Panc1 (cell line): ENCODE measurements around the gene NAA16. TPM values are rescaled to one million over a fixed set of nuclear protein-coding genes. Genes with fewer than 3 reads are reported as not detected.

Source experiments
- ATAC-seq: fragments of 200-7000 bp; cut with Tn5 transposase; 2 replicates; pipeline ENCODE4 v1.9.1; 2020; ENCODE audit warnings: mild to moderate bottlenecking, moderate library complexity
- BruUV-seq: library from RNA; stranded (reverse); fragments of 400-500 nt; replicated peaks from 2 replicates; lab custom pipeline; 2021; lab: Mats Ljungman, UMichigan
- CTCF ChIA-PET: fragments of 300-600 bp; sonication (Branson Sonifier 250); formaldehyde crosslinking; loops from one replicate; lab custom pipeline; 2022; ENCODE audit warnings: antibody characterized with exemption; lab: Charles Lee
- POLR2A ChIA-PET: fragments of 300-600 bp; sonication (Branson Sonifier 250); formaldehyde crosslinking; loops from one replicate; lab custom pipeline; 2022; ENCODE audit warnings: antibody characterized with exemption; lab: Charles Lee
- DNase-seq: peaks from one replicate; pipeline ENCODE4 v3.0.0-alpha.2; 2010; ENCODE audit warnings: low read depth, low spot score
- H3K27ac ChIP-seq: 2 replicates; pipeline ENCODE4 v1.5.1; 2011; ENCODE audit warnings: mild to moderate bottlenecking, low read length, inconsistent platforms
- H3K27me3 ChIP-seq: fragments of 200-500 bp; sonication (Bioruptor generic); 2 replicates; pipeline ENCODE4 v1.6.0; 2014; ENCODE audit warnings: low read length, inconsistent platforms; ENCODE audit not compliant: control insufficient read depth, insufficient read depth
- H3K36me3 ChIP-seq: fragments of 200-500 bp; sonication (Bioruptor generic); 2 replicates; pipeline ENCODE4 v1.5.1; 2014; ENCODE audit warnings: inconsistent platforms, mild to moderate bottlenecking, low read length, moderate library complexity; ENCODE audit not compliant: control insufficient read depth, insufficient read depth
- H3K4me1 ChIP-seq: 2 replicates; pipeline ENCODE4 v1.5.1; 2011; ENCODE audit warnings: inconsistent platforms, mild to moderate bottlenecking, low read length, moderate library complexity; ENCODE audit not compliant: control insufficient read depth, insufficient read depth
- H3K4me3 ChIP-seq, 2 experiments: 2 replicates each; pipeline ENCODE4 v1.5.1; 2011 to 2012; ENCODE audit warnings: low read depth in 2 of 2, low read length in 2 of 2, mild to moderate bottlenecking in 2 of 2, inconsistent platforms in 1 of 2, moderate library complexity in 1 of 2
- H3K9me3 ChIP-seq: fragments of 200-500 bp; sonication (Bioruptor generic); 2 replicates; pipeline ENCODE4 v1.5.1; 2014; ENCODE audit warnings: low read depth, mild to moderate bottlenecking, inconsistent platforms, low read length, moderate library complexity; ENCODE audit not compliant: control insufficient read depth, insufficient read depth
- POLR2AphosphoS5 ChIP-seq: IDR thresholded peaks from 2 replicates; pipeline ENCODE4 v1.6.1; 2012; ENCODE audit warnings: mild to moderate bottlenecking, low read depth, low read length, moderate library complexity
- SIN3A ChIP-seq: IDR thresholded peaks from 2 replicates; pipeline ENCODE4 v1.6.1; 2012; ENCODE audit warnings: low read depth, mild to moderate bottlenecking, low read length, moderate library complexity, borderline replicate concordance; ENCODE audit not compliant: insufficient read depth
- TCF7L2 ChIP-seq: IDR thresholded peaks from 2 replicates; pipeline ENCODE4 v1.6.1; 2011; ENCODE audit warnings: mild to moderate bottlenecking, low read depth, low read length, inconsistent platforms
- in situ Hi-C: cut with HindIII; loops from 2 replicates; pipeline ENCODE4 v1.10.0; 2016; ENCODE audit warnings: low sequenced_read_pairs, low pct_unique_long_range_greater_than_20kb
- intact Hi-C: fragments of 100-400 bp; cut with micrococcal nuclease; formaldehyde crosslinking; loops from one replicate; pipeline ENCODE4 v1.10.0; 2022; ENCODE audit not compliant: unreplicated experiment
- total RNA-seq: library from RNA; stranded (reverse); gene quantifications from one replicate; pipeline ENCODE4 v1.2.1, GENCODE V29; 2021; ENCODE audit not compliant: unreplicated experiment
- TF ChIP-seq, protein P1 (sequence below), 2 experiments: IDR thresholded peaks; 2 replicates each; pipeline ENCODE4 v1.6.1; 2011 to 2012; ENCODE audit warnings: low read depth in 2 of 2, control low read depth in 1 of 2, low read length in 1 of 2, mild to moderate bottlenecking in 1 of 2, moderate library complexity in 1 of 2; ENCODE audit not compliant: insufficient read depth in 1 of 2
- TF ChIP-seq, protein P2 (sequence below): fragments of 450-650 bp; IDR thresholded peaks from 2 replicates; pipeline ENCODE4 v1.5.1; 2017; ENCODE audit warnings: mild to moderate bottlenecking

NAA16 gene
- total RNA-seq, 1 experiment from 2014 or later: 24.2 TPM

DNA sequence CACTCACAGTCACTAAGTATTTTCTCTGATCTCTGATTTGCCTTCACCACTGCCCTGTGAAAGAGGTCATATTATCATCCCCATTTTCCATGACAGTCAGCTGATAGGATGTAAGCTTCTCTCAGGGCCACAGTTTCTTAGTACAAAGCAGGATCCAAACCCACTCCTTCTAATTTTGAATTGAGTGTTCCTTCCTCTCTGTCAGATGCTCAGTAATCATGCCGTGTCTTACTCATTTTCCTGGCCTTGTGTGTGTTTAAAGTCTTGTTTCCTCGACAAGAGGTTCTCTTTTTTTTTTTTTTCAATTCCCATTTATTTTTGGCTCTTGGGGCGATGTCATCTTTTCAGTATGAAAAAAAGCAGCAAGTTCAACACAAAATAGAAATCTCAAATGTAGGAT lies 72.3 kb downstream of the NAA16 start:
- TF ChIP-seq POLR2AphosphoS5: no peak
- no peak for TF ChIP-seq TCF7L2
- TF ChIP-seq, protein P1, sequence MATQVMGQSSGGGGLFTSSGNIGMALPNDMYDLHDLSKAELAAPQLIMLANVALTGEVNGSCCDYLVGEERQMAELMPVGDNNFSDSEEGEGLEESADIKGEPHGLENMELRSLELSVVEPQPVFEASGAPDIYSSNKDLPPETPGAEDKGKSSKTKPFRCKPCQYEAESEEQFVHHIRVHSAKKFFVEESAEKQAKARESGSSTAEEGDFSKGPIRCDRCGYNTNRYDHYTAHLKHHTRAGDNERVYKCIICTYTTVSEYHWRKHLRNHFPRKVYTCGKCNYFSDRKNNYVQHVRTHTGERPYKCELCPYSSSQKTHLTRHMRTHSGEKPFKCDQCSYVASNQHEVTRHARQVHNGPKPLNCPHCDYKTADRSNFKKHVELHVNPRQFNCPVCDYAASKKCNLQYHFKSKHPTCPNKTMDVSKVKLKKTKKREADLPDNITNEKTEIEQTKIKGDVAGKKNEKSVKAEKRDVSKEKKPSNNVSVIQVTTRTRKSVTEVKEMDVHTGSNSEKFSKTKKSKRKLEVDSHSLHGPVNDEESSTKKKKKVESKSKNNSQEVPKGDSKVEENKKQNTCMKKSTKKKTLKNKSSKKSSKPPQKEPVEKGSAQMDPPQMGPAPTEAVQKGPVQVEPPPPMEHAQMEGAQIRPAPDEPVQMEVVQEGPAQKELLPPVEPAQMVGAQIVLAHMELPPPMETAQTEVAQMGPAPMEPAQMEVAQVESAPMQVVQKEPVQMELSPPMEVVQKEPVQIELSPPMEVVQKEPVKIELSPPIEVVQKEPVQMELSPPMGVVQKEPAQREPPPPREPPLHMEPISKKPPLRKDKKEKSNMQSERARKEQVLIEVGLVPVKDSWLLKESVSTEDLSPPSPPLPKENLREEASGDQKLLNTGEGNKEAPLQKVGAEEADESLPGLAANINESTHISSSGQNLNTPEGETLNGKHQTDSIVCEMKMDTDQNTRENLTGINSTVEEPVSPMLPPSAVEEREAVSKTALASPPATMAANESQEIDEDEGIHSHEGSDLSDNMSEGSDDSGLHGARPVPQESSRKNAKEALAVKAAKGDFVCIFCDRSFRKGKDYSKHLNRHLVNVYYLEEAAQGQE (IDR thresholded peaks at IDR 0.05; ENCODE audit: insufficient read depth in 1 of 2, low read depth in 2 of 2, low read length in 1 of 2): no peak
- no peak for TF ChIP-seq SIN3A
- TF ChIP-seq, protein P2, sequence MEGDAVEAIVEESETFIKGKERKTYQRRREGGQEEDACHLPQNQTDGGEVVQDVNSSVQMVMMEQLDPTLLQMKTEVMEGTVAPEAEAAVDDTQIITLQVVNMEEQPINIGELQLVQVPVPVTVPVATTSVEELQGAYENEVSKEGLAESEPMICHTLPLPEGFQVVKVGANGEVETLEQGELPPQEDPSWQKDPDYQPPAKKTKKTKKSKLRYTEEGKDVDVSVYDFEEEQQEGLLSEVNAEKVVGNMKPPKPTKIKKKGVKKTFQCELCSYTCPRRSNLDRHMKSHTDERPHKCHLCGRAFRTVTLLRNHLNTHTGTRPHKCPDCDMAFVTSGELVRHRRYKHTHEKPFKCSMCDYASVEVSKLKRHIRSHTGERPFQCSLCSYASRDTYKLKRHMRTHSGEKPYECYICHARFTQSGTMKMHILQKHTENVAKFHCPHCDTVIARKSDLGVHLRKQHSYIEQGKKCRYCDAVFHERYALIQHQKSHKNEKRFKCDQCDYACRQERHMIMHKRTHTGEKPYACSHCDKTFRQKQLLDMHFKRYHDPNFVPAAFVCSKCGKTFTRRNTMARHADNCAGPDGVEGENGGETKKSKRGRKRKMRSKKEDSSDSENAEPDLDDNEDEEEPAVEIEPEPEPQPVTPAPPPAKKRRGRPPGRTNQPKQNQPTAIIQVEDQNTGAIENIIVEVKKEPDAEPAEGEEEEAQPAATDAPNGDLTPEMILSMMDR: no peak
- in situ Hi-C loops (no loop called here), intact Hi-C loops (loop anchor here (10.0 kb wide), 1 partner anchor 271 kb away; no protein-coding TSS in a partner anchor)
- Histone ChIP-seq H3K9me3 (no peaks in the 10 kb centered on the region), H3K4me1 (no peaks in the 10 kb centered on the region), H3K27ac (no peak overlapping the region), H3K36me3 (no peaks in the 10 kb centered on the region), H3K27me3 (no peaks in the 10 kb centered on the region), H3K4me3 (no peak overlapping the region)
- ChIA-PET CTCF (no interaction called here), POLR2A (no interaction called here)
- BruUV-seq: no TSS peak
- ATAC-seq (no peak), DNase-seq (no peak)

DNA sequence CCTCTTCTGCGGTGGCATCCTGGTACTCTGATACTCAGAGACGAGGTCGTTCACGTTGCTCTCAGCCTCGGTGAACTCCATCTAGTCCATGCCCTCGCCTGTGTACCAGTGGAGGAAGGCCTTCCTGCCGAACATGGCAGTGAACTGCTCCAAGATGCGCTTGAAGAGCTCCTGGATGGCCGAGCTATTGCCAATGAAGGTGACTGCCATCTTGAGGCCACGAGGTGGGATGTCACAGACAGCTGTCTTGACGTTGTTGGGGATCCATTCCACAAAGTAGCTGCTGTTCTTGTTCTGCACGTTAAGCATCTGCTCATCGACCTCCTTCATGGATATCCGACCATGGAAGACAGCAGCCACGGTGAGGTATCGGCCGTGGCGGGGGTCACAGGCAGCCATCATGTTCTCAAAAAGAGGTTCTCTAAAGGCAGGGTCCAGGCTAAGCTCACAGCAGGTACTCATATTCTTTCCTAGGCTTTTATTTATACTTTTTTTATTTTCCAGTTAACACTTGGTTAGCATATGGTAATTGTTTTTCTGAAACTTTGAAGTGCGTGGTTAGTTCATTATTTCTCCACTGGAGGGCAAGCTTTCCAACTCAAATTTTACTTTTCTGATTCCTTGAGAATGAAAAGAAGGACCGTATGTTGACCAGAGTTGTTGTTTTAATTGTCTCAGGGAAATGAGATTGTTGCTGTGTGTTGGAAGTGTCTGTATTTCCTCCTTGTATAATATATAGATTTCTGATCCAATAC lies 73.9 kb downstream of the NAA16 start:
- intact Hi-C loops (loop anchor here (10.0 kb wide), 1 partner anchor 270 kb away; no protein-coding TSS in a partner anchor), in situ Hi-C loops (no loop called here)
- no TSS peak for BruUV-seq
- DNase-seq (no peak), ATAC-seq (no peak)
- H3K4me1 ChIP-seq: no peaks in the 10 kb centered on the region
- TF ChIP-seq, protein P1 (IDR thresholded peaks at IDR 0.05; ENCODE audit: insufficient read depth in 1 of 2, low read depth in 2 of 2, low read length in 1 of 2): no peak
- TF ChIP-seq, protein P2: peak; percentile 61
- POLR2A ChIA-PET: no interaction called here
- H3K4me3 ChIP-seq: no peak overlapping the region
- no peaks in the 10 kb centered on the region for H3K36me3 ChIP-seq
- H3K9me3 ChIP-seq: no peaks in the 10 kb centered on the region
- H3K27me3 ChIP-seq: no peaks in the 10 kb centered on the region
- H3K27ac ChIP-seq: no peak overlapping the region
- CTCF ChIA-PET: no interaction called here
